ENCODE data around the gene TMEM201.

Gene TMEM201

GRCh38 chr1:9600861-9601834 is 12.4 kb downstream of the TMEM201 start:
- DNase-seq, result no peak

- no peak for DNase-seq
Observed at GRCh38 chr1:9601942-9602793, 13.5 kb downstream of the TMEM201 start.

DNA sequence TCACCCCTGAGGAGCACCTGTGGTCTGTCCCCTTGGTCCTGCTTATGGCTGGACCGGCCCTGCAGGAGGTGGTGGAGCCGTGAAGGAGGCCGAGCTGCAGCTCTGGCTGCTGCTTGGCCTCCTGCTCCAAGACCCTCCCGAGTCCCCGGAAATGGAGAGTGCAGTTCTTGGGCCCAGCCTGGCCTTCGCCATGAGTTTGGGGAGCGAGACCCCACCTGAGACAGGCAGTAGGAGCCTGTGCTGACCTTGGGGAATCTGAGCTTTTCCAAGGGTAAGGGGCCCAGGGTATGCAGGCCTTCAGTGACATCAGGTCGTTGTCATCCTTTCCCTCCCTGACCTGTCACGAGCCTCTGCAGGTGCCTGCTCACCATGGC is 14.1 kb downstream of the TMEM201 start:
- DNase-seq, result no peak

DNA sequence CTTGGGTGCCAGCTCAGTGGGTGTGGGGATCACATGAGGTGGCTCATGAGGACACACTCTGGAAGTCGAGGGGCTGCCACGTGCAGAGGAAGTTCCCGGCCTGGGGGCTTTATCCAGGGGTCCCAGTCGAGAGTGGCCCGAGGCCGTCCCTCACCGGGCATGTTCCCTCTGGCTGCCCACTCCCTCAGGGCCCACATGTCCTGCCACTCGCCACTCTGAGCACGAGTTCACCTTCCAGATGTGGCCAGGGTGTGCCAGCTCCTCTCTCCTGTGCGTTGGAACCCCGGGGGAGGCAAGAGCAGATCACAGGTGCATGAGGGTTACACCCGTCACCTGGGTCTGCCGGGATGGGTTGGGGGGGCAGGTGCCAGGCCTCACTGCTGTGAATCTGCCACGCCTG is 14.6 kb downstream of the TMEM201 start:
- DNase-seq, result no peak

DNA sequence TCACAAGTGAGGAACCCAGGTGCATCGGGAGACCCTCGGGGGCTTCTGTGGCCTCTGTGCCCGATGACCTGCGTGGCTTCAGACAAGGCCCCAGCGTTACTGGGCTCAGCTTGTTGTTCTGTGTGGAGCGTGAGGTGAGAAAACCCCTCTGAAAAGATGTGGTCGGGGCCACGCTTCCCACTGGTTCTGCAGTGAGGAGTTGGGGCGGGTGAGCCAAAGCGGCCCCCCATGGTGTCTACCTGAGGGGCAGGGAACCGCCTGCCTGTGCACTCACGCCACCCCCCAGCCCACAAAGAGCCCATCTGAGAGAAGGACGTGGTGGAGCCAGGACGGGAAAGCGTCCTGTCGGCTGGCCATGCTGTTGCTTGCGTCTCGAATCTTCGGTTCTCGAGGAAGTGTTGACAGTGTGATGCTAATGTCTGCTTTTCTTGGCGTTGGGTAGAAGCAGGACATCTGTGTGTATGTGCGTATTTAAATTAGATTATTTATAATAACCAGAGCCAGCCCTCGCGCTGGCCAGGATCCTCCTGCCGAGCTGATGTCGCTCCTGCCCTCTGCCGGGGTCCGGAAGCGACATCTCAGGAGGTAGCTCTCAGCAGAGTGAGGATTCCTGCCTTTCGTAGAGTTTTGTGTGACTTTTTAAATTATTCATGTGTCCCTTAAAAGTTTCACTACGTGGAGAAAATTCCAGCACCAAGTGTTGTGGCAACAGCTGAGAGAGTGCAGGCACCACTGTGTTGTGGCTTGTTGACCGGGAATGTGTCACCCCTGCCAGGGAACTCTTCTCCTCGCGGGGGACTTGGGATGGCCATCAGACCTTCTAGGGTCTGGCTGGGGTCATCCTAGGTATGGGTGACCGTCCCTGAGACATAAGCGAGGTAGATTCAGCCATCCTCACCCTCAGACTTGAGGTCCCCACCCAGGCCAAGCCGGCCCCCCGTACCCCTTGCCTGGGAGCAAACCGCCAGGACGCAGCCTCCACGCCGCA is 15.3 kb downstream of the TMEM201 start:
- DNase-seq, result no peak

DNA sequence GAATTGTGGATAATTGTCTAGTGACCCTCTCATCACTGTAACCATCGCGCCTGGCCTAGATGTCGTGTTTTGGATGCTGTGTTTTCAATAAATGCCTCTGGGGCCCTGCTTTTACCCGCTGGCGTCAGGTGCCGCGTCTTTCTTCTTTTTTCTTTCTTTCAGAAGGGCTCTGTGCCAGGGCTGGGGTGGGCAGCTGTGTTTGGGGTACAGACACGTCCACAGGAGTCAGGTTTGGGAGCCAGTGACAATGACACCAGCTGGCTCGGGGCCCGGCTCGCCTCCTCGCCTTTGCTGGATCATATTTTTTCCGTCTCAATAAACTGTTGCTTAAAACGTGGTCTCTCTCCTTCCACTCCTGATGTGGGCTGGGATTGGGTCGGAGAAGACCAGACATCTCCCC is 16.1 kb downstream of the TMEM201 start:
- no peak for DNase-seq

DNA sequence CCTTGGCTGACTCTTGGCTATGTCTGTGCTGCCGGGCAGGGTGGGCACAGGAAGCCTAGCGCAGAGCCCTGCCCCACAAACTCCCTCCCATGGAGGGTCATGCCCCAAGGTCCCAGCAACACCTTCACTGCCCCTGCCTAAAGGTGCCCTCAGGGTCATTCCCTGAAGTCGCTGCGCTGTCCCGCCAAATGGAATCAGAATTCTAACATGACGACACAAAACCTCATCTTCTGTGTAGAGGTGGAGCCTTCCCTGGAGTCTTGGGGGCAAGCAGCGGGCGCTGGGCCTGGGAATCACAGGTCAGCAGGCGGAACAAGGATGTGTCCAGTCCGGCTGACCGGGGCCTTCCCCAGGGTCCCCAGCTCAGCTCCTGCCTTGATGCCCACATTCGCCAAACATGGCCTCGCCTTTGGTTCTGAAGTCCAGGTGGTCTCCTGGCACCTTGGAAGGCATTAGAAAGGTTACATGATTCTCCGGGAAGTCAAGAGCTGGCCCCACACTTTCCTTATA is 17.3 kb downstream of the TMEM201 start:
- DNase-seq, result no peak

- no peak for DNase-seq
Observed at GRCh38 chr1:9606458-9606857, 17.7 kb downstream of the TMEM201 start.

GRCh38 chr1:9606948-9607347 is 18.2 kb downstream of the TMEM201 start:
- DNase-seq, result no peak

- DNase-seq, result no peak
Observed at GRCh38 chr1:9607352-9607751, 18.6 kb downstream of the TMEM201 start.

GRCh38 chr1:9609998-9610397 is 21.3 kb downstream of the TMEM201 start:
- DNase-seq, result no peak

- DNase-seq, result no peak
Observed at GRCh38 chr1:9610548-9610947, 21.8 kb downstream of the TMEM201 start.

DNA sequence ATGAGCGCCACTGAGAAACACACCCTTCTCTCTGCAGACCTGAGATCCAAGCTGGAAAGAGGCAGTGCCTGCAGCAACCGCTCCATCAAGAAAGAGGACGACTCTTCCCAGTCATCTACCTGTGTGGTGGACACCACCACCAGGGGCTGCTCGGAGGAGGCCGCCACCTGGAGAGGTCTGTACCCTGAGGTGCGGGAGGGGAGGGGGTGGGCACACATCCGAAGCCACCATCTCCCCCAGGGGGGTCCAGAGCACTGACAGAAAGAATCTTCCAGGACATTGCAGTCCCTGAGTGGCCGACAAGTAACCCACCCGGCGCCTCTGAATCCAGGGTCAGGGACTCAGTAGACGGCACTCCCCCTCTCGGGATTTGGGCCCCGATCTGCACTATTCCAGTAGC is 23.0 kb downstream of the TMEM201 start:
- DNase-seq, result no peak

DNA sequence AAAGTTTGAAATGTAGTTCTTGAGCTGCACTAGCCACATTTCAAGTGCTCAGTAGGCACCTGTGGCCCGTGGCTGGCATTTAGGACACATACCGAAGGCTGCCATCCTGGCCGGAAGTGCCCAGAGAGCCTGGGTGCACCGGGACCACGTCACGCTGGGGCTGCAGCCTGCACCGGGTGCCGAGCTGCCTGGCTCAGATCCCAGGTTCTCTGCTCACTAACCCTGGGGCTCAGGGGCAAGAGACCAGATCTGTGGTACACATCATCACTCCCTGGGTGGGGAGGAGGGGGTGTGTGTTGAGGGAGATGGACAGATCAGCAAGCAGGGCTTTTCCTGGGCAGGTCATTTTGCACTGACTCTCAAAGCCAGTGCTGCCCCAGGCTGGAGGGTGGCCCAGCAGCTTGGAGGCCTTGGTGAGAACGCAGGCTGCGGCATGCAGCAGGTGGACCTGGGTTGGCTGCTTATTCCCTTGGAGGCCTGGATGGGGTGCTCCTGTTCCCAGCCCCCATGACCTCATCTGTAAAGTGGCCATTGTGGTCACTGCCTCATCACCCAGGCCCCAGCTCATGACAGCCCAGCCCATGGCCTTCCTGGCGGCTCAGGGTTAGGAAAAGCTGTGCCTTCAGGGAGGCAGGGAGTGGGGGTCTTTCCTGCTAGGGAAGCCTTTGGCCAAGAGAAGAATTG is 23.6 kb downstream of the TMEM201 start:
- no peak for DNase-seq

GRCh38 chr1:9612871-9613624 is 24.3 kb downstream of the TMEM201 start:
- DNase-seq, result no peak

DNA sequence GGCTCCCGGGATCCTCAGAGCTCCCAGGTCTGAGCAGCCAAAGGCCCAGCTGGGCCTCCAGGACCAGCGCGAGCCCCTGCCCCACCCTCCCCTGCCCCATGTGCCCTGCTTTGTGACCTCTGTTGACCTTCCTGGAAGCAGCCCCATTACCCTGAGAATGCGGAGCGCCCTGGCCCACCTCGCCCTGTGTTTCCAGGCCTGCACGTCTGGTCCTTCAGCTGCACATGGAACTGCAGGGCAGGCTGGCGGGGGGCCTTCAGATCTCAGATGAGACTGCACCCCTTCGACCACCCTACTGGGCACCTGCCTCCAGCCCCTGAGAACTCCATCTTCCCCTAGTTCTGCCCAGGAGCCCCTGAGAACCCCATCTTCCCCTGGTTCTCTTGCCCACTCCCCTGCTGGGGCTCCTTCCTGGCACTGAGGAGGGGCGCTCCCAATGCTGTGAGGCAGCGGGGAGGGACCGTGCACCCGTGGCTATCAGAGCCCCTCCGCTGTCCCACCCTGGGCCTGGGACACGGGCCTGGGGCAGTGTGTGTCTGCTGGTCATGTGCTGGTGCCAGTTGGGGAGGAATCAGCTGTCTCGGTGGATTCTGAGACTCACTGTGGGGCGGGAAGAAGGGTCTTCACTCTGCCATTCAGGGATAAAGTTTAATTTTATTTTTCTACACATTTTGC is 25.1 kb downstream of the TMEM201 start:
- DNase-seq, result no peak

DNA sequence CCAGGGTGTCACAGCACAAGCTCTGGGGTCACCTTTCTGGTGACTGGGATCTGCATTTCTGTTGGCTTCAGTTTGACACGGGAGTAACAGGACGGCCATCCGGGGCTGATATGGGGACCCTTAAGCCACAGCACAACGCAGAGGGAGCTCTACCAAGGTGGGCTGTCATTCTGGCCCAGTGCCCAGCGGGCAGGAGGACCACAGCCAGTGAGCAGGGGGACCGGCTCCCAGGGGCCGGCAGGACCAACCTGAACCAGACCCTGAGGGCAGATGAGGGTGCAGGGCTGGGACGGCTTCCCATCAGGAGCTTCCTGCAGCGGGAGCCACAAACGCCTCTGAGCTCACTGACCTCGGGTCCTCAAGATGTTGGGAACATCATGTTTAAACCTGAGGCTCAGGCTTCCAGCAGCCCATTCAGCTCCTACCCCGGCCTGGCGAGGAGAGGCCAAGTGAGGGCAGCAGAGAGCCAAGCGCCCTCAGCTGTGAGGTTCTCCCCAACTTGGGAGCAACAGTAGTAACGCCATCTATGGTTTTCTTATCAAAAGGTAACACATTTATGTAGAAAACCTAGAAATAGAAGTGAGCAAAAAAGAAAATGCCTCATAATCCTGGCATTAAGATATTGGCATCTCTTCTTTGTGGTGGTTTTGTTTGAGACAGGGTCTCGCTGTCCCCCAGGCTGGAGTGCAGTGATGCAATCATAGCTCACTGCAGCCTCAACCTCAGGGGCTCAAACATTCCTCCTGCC is 26.8 kb downstream of the TMEM201 start:
- no peak for DNase-seq

GRCh38 chr1:9618909-9619679 is 30.4 kb downstream of the TMEM201 start:
- no peak for DNase-seq

DNA sequence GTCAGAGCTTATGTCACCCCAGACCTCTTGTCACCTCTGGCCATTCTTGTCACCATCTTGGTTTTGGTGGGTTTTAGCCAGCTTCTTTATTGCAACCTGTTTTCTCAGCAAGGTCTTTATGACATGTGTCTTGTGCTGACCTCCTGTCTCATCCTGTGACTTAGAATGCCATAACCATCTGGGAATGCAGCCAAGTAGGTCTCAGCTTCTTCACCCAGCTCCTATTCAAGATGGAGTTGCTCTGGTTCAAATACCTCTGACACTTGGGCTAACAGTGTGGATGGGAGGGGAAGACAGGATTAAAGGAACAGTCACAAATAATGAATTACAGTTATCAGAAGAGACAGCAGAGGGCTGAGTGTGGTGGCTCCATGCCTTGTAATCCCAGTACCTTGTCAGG is 32.3 kb downstream of the TMEM201 start:
- DNase-seq, result no peak

All from NCI-H748 treated with DMSO at 0.1 percent for 48 hours (cell line).